ENCODE results near the gene ITGAE.

Gene ITGAE

GRCh38 chr17:3724378-3725077, 76.5 kb downstream of the ITGAE start:
- H3K4me3 ChIP-seq (ENCODE audit: low read depth, low read length) = peak overlapping the region; percentile 91

GRCh38 chr17:3723556-3724377, 77.2 kb downstream of the ITGAE start, which contains the start of gene HASPIN:
Gene HASPIN, plus strand, starts transcription at chr17:3723903. Its CDS starts 33 bp downstream, at chr17:3723936.
- peak within 1 kb of the TSS; percentile 91 for H3K4me3 ChIP-seq (ENCODE audit: low read depth, low read length)
- TF ChIP-seq CTCF (IDR thresholded peaks at IDR 0.05; ENCODE audit: low read depth, low read length) = no peak

More at GRCh38 chr17:3724378-3725077, 76.5 kb downstream of the ITGAE start:
- TF ChIP-seq CTCF (IDR thresholded peaks at IDR 0.05; ENCODE audit: low read depth, low read length) = no peak

GRCh38 chr17:3723188-3723555, 77.8 kb downstream of the ITGAE start:
- TF ChIP-seq CTCF (IDR thresholded peaks at IDR 0.05; ENCODE audit: low read depth, low read length) = no peak
- H3K4me3 ChIP-seq (ENCODE audit: low read depth, low read length) = peak overlapping the region; percentile 91

GRCh38 chr17:3722716-3723115, 78.3 kb downstream of the ITGAE start:
- peak overlapping the region; percentile 91 for H3K4me3 ChIP-seq (ENCODE audit: low read depth, low read length)
- no peak for TF ChIP-seq CTCF (IDR thresholded peaks at IDR 0.05; ENCODE audit: low read depth, low read length)

- H3K4me3 ChIP-seq (ENCODE audit: low read depth, low read length) = no peak overlapping the region
- no peak for TF ChIP-seq CTCF (IDR thresholded peaks at IDR 0.05; ENCODE audit: low read depth, low read length)
Measured at GRCh38 chr17:3719265-3719664, 81.7 kb downstream of the ITGAE start.

- TF ChIP-seq CTCF (IDR thresholded peaks at IDR 0.05; ENCODE audit: low read depth, low read length) = no peak
- H3K4me3 ChIP-seq (ENCODE audit: low read depth, low read length) = no peak overlapping the region
Measured at GRCh38 chr17:3718201-3718600, 82.8 kb downstream of the ITGAE start.

GRCh38 chr17:3715296-3715695, 85.7 kb downstream of the ITGAE start:
- TF ChIP-seq CTCF (IDR thresholded peaks at IDR 0.05; ENCODE audit: low read depth, low read length) = no peak
- no peak overlapping the region for H3K4me3 ChIP-seq (ENCODE audit: low read depth, low read length)

All from WI38 (cell line).